Measurements from ENCODE around the gene COPG1. TPM values are rescaled to one million over a fixed set of nuclear protein-coding genes. Genes with fewer than 3 reads are reported as not detected.

Gene COPG1
- total RNA-seq, 1 donor from 2014 or later: 216 TPM

DNA sequence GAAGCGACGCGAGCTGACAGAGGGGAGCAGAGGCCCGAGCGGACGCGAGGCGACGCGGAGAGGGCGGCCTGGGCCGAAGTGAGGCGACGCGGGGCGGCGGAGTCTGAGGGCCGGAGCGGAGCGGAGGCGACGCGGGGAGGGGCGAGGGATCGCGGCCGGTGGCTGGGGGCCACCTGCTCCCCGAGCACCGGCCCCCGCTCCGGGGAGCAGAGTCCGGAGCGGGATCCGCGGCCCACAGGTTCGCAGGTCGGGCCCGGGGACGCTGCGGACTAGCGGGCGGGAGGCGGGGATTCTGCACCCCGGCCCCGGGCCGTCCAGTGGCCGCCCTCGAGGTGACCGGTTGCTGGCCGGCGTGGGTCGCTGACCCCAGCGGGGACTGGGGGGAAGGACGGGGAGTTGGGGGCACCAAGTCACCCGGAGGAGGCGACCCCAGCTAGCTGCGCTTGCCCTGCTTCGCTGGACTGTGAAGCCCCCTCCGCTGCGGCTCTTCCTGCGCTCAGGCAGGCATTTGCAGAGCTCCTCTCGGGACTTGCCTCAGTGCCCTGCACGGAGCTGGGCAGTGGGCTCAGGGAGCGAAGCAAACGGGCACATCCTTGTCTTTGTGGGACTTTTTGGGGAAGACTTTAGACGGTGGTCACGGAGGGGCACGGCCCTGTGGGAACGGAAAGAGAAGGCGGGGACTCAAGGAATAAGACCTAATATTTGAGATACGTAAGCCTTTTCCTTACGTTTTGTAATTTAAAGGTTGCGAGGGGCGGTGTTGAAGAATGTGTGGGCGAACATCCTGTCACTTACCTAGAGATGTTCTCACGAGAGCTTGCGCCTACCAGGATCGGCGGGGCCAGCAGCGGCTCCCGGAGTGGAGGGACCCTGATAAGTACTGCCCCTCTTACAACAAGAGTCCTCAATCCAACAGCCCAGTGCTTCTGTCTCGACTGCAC, 29.8 kb downstream of the COPG1 start:
- no peak for DNase-seq (ENCODE audit: low spot score)

DNA sequence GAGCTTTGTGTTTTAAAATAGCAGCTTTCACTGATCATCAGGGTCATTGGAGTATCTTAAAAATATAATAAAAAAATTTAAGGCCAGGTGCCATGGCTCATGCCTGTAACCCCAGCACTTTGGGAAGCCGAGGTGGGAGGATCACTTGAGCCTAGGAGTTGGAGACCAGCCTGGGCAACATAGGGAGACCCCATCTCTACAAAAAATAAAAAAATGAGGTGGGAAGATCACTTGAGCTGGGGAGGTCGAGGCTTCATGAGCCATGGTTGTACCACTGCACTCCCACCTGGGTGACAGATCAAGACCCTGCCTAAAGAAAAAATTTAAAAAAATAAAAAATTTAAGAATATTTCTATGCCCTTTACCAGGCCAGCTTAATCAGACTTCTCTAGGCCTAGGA, 30.8 kb downstream of the COPG1 start:
- no peak for DNase-seq (ENCODE audit: low spot score)

DNA sequence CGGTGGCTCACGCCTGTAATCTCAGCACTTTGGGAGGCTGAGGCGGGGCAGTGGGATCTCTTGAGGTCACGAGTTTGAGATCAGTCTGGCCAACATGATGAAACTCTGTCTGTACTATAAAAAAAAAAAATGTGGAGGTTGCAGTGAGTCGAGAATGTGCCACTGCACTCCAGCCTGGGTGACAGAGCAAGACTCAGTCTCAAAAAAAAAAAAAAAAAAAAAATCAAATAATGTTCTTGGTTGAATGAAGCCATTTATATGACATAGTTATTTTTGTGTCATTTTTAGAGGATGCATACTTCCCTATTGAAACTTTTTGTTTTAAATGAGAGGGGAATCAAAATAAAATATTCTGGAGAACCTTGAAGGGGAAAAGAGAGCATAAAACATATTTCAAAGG, 32.3 kb downstream of the COPG1 start:
- no peak for DNase-seq (ENCODE audit: low spot score)

DNA sequence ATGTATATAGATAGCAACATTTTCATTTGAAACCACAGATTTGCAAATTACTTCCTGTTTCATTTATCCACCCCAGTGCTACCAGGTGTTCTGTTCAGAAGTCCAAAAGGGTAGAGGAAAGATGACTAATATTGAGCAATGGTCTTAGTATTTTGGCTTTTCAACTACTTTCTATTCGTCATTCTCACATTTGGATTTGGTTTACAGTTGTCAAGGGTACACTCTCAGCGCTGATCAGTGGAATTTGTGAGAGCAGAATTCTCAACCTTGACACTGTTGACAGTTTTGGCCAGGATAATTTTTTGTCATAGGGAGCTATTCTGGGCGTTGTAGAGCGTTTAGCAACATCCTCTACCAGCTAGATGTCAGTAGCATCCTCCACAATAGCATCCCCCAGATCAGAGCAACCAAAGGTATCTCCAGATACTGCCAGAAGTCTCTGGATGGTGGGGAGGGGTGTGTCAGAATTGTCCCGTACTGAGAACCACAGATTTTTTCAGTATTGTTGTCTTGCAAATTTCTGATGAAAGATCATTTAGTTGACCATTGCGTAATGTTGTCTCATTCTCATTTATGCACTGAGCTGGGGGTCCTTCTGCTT, 33.4 kb downstream of the COPG1 start:
- no peak for DNase-seq (ENCODE audit: low spot score)

DNA sequence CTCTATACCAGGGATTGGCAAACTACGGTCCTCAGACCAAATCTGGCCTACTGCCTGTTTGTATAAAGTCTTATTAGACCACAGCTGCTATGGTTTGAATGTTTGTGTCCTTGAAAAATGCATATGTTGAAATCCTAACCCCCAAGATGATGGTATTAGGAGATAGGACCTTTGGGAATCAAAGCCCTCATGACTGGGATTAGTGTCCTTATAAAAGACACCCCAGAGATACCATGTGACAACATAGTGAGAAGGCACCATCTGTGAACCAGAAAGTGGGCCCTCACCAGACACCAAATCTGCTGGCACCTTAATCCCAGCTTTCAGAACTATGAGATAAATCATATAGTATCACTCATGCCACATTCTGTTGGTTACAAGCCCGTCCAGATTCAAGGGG, 36.7 kb downstream of the COPG1 start:
- DNase-seq (ENCODE audit: low spot score): no peak

DNA sequence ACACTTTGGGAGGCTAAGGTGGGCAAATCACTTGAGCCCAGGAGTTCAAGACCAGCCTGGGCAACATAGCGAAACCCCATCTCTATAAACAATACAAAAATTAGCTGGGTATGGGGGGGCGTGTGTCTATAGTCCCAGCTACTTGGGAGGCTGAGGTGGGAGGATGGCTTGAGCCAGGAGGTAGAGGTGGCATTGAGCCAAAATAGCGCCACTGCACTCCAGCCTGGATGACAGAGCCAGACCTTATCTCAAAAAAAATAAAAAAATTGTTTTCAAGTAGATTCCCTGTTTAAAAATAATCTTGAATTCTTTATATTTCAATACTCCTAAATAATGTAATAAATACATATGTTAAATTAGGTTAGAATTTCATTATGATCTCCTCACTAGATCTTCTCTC, 39.0 kb downstream of the COPG1 start:
- no peak for DNase-seq (ENCODE audit: low spot score)

DNA sequence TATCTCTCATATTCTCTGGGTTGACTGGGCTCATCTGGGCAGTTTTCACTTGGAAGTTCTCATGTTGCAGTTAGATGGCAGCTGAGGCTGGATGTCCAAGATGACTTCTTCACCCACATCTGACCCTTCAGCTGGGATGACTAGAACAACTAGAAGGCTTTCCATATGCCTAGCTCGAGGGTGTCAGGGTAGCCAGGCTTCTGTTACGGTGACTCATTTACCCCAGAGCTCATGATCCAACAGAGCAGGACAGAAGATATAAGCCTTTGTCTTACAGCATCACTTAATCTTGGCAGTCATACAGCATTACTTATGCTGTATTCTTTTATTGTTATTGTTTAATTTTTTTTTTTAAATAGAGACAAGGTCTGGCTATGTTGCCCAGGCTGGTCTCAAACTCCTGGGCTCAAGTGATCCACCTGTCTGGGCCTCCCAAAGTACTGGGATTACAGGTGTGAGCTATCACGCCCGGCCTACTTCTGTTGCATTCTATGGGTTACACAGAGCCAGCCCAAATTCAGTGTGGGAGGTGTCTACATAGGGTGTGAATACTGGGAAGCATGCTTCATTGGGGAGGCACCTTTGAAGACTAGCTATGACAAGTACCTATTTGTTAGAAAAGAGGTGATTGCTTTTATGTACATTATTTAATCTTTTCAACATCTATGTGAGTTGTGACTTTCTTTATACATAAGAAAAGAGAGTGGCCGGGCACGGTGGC, 40.0 kb downstream of the COPG1 start:
- DNase-seq (ENCODE audit: low spot score): no peak

DNA sequence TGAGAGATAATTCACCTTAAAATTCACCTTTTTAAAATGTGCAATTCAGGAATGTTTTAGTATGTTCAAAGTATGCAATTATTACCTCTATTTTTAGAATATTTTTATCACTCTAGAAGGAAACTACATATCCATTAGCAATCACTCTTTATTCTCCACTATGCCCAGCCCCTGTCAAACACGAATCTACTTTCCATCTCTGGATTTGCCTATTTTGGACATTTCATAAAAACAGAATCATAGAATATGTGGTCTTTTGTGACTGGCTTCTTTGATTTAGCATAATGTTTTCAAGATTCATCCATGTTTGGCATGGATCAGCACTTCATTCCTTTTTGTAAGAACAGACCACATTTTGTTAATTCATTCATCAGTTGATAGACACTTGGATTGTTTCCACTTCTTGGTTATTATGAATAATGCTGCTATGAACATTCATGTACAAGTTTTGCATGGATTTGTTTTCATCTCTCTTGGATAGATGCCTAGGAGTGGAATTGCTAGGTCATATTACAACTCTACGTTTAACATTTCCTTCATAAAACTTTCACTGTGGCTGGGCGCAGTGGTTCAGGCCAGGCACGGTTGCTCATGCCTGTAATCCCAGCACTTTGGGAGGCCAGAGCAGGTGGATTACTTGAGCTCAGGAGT, 42.0 kb downstream of the COPG1 start:
- no peak for DNase-seq (ENCODE audit: low spot score)

DNA sequence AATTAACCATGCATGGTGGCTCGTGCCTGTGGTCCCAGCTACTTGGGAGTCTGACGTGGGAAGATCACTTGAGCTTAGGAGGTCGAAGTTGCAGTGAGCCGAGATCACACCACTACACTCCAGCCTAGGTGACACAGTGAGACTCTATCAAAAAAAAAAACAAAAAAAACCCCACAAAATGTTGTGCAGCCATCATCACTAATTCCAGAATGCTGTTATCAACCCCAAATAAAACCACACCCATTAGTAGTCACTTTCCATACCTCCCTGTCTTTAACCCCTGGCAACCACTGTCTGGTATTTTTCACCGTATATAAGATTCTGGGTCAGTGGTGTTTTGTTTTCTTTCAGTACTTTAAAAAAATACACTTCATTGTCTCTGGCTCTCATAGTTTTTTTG, 45.9 kb downstream of the COPG1 start:
- no peak for DNase-seq (ENCODE audit: low spot score)

DNA sequence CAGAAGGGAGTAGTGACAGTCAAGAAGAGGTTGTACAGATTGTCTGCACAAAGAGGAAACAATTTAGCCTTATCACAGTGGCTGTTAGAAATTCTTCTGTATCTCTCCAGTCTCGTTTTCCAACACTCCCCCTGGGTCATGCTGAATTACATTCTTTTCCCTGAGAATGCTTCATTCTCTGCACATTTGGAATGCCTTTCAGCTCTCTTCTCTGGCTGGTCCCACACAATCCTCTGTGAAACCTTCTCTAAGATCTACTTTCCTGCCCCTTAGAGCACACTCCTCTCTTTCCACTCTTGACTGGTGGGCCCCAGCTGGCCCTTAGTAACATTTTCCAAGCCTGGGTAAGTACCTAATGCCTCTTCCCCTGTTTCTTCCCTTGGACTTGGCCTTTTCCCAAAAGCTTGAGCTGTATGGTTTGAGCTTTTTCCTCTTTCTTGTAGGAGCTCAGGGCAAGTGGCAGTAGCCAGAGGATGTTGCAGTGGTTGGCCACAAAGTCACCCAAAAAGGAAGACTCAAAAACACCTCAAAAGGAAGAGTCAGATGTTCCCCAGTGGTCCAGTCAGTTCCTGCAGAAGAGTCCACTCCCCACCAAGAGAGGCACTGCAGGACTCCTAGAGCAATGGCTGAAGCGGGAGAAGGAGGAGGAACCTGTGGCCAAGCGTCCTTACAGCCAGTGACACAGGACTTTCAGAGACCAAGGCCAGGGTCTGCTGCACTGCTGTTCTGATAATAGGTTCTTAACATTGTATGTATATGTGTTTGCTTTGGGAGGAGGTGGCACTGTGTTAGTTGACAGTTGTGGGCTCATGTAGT, 54.9 kb downstream of the COPG1 start:
- DNase-seq (ENCODE audit: low spot score): no peak

DNA sequence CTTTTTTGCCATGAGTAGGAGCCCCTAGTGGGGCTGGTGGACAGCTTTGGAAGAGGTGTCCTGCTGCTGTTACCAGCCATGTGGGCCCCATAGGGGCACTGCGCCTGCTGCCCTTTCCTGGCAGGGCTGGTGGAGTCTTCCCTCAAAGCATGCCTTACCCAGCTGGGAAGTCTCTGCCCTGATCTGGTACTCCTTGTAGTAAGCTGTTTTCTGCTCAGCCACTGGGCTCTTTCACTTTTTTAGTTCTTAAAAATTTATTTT, 55.5 kb downstream of the COPG1 start:
- DNase-seq (ENCODE audit: low spot score): no peak

DNA sequence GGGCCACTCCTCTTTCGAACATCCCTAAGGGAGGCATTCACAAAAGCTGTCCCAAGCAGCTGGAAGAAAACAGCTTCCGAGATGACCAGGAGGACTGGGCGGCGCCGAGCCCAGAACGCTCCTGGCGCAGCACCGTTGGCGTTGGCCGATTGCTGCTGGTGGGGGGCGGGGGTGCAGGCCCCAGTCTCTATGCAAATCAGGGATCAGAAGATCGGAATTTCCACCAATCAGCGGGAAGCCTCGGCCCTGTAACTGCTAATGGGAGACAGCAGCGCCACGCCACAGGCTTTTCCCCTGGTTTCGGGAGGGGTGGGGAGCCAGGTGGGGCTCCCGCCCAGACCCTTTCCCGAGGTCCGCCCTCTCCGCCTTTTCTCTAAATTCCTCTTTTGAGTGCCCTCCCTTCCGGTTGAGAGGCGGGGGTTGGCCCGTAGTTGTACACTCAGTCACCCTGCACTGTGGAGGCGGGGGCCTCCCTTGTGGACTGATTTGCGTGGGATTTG, 56.2 kb downstream of the COPG1 start:
- DNase-seq (ENCODE audit: low spot score): peak; percentile 91

DNA sequence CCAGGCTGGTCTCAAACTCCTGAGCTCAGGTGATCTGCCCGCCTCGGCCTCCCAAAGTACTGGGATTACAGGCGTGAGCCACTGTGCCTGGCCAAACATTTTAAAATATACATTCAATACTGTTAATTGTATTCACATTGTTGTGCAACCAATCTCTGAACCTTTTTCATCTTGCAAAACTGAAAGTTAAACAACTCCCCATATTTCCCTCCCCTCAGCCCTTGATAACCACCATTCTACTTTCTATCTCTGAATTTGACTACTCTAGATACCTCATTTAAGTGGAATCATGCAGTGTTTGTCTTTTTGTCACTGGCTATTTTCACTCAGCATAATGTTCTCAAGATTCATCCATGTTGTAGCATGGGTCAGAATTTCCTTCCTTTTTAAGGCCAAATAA, 59.2 kb downstream of the COPG1 start:
- no peak for DNase-seq (ENCODE audit: low spot score)

DNA sequence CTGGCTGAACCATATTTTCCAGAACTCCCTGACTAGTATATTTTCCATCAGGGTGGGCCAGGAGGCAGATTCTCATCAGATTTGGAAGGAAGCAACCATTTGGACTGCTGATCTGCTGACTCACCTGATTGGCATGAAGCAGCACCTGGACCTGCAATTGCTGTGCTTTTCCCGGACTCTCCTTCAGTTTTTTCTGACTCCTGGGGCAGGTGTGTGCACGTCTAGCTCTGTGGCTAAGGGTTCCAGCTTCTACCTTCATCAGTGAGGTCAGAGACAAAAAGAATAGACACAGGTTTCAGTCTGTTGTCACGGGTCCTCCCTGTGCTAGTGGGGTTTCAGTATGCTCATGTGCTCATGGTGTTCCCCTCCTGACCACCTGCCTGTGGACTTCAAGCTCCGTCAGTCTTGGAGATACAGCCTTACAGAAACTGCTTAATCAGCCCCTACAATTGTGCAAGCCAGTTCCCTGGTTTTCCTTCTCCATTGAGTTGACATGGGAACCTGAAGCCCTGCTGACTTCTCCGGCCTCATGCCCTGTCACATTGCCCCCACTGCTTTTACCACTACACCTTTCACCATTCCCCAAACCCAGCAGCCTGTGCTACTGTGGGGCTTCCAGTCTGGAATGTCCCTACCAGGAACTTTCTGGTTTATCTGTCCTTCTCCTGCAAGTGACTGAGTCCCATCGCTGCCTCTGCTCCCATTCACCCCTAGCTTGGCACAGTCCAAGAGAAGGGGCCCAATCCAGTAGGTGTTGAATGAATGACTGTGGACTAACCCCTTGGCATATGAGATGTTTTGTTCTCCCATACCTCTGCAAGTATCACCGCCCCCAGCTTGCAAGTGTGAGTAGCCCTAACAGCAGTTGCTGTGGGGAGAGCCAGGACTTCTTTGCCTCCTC, 61.0 kb downstream of the COPG1 start:
- no peak for DNase-seq (ENCODE audit: low spot score)

DNA sequence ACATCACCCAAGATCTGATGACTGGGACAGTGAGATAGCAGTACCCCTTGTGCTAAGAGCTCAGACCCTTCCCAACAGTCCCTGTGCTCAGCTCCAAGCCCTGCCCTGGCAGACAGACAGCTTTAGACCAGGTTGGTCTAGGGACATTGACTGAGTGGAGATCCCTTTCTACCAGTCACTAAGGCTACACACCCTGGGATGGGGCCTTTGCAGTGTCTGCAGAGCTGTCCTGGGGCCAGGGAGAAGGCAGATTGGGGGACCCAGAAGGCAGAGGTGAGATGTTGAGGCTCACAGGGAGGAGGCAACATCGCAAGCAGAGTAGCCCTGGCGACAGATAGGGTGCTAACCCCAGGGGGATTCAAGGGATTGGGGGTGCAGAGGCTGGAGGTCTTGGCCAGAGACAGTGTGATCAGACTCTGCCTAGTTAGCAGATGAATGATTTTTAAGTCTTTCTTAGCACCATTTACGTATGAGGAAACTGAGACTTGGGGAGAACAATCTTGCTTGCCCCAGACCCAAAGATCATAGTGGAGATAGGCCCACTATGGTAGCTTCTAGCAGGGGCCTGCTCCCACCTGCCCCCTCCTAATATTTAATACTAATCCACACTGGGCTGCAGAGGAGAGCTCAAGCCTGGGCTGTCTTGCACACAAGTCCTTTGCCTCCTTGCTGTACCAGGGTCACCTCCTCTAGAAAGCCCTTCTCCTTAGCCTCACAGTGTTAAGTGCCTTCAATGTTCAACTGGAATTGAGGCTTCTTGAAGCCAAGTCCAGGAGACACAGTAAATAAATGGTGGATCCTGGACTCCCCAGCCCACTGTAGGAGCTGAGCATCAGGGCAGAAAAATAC, 61.9 kb downstream of the COPG1 start:
- no peak for DNase-seq (ENCODE audit: low spot score)

DNA sequence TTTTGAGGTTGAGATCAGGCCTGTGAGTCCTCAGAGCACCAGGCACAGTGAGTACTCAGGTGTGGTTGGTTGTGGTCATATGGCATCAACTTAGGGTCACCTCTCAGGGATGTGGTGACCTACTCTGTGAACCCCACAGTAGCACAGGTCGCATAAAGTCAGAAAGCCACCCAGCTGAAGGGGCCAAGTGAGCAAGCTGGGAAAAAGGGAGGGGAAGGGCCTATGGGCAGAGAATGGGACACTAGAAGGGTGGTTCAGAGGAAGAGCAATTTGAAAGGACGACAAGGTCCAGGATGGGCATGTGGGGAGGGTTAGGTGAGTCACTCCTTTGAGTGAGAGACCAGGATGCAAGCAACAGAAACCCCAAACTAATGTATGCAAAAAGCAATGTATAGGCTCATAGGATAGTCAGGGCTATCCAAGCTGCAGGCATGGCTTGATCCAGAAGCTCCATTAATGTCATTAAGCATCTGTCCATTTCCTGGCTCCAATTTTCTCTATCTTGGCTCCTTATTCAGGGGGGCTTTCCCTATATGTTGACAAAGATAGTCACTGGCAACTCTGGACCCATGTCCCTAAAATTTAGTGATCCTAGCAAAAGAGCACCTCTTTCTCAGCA, 62.7 kb downstream of the COPG1 start:
- no peak for DNase-seq (ENCODE audit: low spot score)

DNA sequence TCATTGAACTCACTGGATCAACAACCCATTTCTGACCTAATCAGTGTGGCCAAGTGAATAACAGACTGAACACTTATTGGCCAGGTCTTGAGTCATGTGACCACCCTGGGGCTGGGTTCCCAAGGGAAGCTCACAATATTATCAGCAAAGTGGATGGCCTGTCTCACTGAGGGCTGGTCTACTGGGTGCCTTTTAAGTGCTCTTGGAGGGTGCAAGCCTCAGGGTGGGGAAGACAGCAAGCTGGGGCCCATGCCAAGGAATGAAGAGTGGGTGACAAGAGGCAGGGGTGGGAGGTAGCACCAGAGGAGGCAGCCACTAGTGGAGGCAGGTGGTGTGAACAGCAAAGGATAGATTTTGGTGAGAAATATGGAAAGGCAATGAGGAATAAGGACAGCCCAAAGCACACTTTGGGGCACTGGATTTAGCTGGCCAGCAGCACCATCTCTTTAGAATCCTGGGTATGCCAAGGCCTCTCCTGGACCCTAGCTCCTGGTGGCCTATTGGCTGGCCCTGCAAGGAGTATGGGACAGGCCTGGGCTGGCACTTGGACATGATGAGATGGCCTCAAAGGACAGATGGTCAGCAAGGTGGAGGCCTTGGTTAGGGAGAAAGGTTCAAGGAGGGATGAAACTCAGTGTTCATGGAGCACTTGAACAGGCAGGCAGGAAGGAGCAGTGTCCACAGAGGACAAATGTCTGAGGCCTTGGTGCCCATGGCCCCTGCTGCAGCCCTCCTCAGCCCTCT, 63.4 kb downstream of the COPG1 start:
- DNase-seq (ENCODE audit: low spot score): no peak

DNA sequence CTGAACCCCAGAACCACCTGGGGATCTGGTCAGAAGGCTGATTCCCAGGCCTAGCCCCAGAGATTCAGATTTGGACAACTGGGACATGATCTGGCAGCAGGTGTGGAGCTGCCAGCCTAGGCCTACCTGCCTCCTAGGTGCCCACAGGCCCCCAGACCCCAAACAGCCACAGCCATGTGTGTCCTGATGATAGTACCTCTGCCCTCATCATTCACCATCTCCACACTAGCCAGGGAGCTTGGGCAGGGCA, 63.9 kb downstream of the COPG1 start:
- no peak for DNase-seq (ENCODE audit: low spot score)
